CD8-positive, alpha-beta memory T cell (primary cell): ENCODE results near the gene CTBP1. TPM values are rescaled to one million over a fixed set of nuclear protein-coding genes. Genes with fewer than 3 reads are reported as not detected.
"Not testable (repeated sequence)": the region's sequence is repeated elsewhere in the genome, so short reads cannot be mapped to it uniquely, and the experiment has no call there.

Source experiments
- CTCF ChIA-PET: fragments of 350-600 bp; sonication (Branson Sonifier 250); formaldehyde crosslinking; loops from one replicate; lab custom pipeline; 2021; ENCODE audit warnings: antibody characterized with exemption; lab: Charles Lee
- POLR2A ChIA-PET: fragments of 350-600 bp; sonication (Branson Sonifier 250); formaldehyde crosslinking; loops from one replicate; lab custom pipeline; 2021; ENCODE audit warnings: antibody characterized with exemption; lab: Charles Lee
- DNase-seq, 5 donors: peaks; one replicate each; pipeline versions ENCODE4 v3.0.0 to v3.0.0-alpha.2; 2020 to 2022; ENCODE audit warnings: mixed read lengths in 1 of 5
- H3K27ac ChIP-seq: one replicate; pipeline ENCODE4 v1.7.0; 2013; ENCODE audit warnings: low read depth, mild to moderate bottlenecking, low read length, moderate library complexity
- H3K27me3 ChIP-seq: 2 replicates; pipeline ENCODE4 v1.7.0; 2013; ENCODE audit warnings: low read length, mild to moderate bottlenecking; ENCODE audit not compliant: insufficient read depth, poor library complexity, severe bottlenecking
- H3K36me3 ChIP-seq: 2 replicates; pipeline ENCODE4 v1.7.0; 2013; ENCODE audit warnings: mild to moderate bottlenecking, low read length, moderate library complexity; ENCODE audit not compliant: insufficient read depth
- H3K4me1 ChIP-seq: 2 replicates; pipeline ENCODE4 v1.7.0; 2013; ENCODE audit warnings: mild to moderate bottlenecking, low read length, moderate library complexity; ENCODE audit not compliant: insufficient read depth
- H3K4me3 ChIP-seq: 2 replicates; pipeline ENCODE4 v1.7.0; 2013; ENCODE audit warnings: mild to moderate bottlenecking, low read length
- H3K9me3 ChIP-seq: 2 replicates; pipeline ENCODE4 v1.7.0; 2013; ENCODE audit warnings: mild to moderate bottlenecking, low read length
- H3K27ac Mint-ChIP-seq, 8 donors: one replicate each; pipeline ENCODE4 v1.8.0; 2020 to 2021; ENCODE audit warnings: mixed read lengths in 8 of 8, mild to moderate bottlenecking in 6 of 8, inconsistent platforms in 3 of 8, moderate library complexity in 3 of 8
- H3K27me3 Mint-ChIP-seq, 2 donors: one replicate each; pipeline ENCODE4 v1.8.0; 2020 to 2021; ENCODE audit warnings: mixed read lengths in 2 of 2, mild to moderate bottlenecking in 1 of 2, moderate library complexity in 1 of 2
- H3K36me3 Mint-ChIP-seq, 3 donors: one replicate each; pipeline ENCODE4 v1.8.0; 2020 to 2021; ENCODE audit warnings: mixed read lengths in 3 of 3, inconsistent platforms in 1 of 3, mild to moderate bottlenecking in 1 of 3
- H3K4me1 Mint-ChIP-seq, 3 donors: one replicate each; pipeline ENCODE4 v1.8.0; 2020 to 2021; ENCODE audit warnings: mixed read lengths in 3 of 3, inconsistent platforms in 1 of 3, mild to moderate bottlenecking in 1 of 3
- H3K4me3 Mint-ChIP-seq, 7 donors: one replicate each; pipeline ENCODE4 v1.8.0; 2020 to 2021; ENCODE audit warnings: mixed read lengths in 7 of 7, mild to moderate bottlenecking in 6 of 7, moderate library complexity in 4 of 7, inconsistent platforms in 2 of 7
- H3K9me3 Mint-ChIP-seq, 5 donors: one replicate each; pipeline ENCODE4 v1.8.0; 2020 to 2022; ENCODE audit warnings: mixed read lengths in 5 of 5, mild to moderate bottlenecking in 3 of 5, moderate library complexity in 2 of 5, inconsistent platforms in 1 of 5
- polyA plus RNA-seq: library from polyadenylated mRNA; unstranded; fragments of 300-500 nt; fragmentation: Illumina TruSeq; gene quantifications from one replicate; pipeline ENCODE4 v1.2.3, GENCODE V29; 2021
- total RNA-seq, 2 experiments: library from RNA; stranded (reverse); gene quantifications; one replicate each; pipeline ENCODE4 v1.2.3, GENCODE V29; 2021

The CTBP1 gene
- total and polyA plus RNA-seq, 3 experiments from 2014 or later: 88.1 to 149 (median 139) TPM

DNA sequence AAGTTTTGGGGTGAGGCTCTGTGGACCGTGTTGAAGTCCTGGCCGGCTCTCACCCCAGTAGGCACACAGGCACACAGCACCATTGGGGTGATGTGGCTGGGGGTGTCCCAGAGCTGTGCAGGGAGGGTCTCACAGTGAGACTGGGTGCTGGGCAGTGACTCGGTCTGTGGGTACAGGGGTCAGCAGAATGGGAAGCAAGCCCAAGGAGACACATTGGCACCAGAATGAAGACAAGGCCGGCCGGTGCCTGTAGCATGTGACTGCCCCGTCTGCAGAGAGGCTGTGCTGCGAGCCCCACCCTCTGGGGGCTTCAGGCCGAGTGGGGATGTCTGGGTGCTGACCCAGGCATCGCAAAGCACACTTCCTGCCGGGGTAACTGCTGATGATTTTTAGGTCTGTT, 46.0 kb upstream of the CTBP1 start:
- H3K4me3 ChIP-seq: no peak overlapping the region
- H3K9me3 ChIP-seq: no peaks in the 10 kb centered on the region
- Mint-ChIP-seq H3K4me1 (peaks cover 59 to 82% (median 69%) of the 10 kb centered on the region in 3 donors), H3K36me3 (peaks cover 0 to 49% (median under 1%) of the 10 kb centered on the region in 3 donors), H3K4me3 (peak overlapping the region in 2 of 7 donors; percentile 37 to 40), H3K27ac (peak overlapping the region in 4 of 8 donors; percentile 41 to 67 (median 60)), H3K9me3 (no peaks in the 10 kb centered on the region), H3K27me3 (peaks cover 0 to 1% of the 10 kb centered on the region in 2 donors)
- DNase-seq: no peak
- ChIA-PET POLR2A (interaction anchor here (0.7 kb wide), 1 partner anchor 9 kb away, joined by 3 read pairs; no protein-coding TSS in a partner anchor), CTCF (no interaction called here)
- no peaks in the 10 kb centered on the region for H3K27me3 ChIP-seq
- H3K27ac ChIP-seq: no peak overlapping the region
- peaks cover 9% of the 10 kb centered on the region for H3K36me3 ChIP-seq
- peaks cover 45% of the 10 kb centered on the region for H3K4me1 ChIP-seq

DNA sequence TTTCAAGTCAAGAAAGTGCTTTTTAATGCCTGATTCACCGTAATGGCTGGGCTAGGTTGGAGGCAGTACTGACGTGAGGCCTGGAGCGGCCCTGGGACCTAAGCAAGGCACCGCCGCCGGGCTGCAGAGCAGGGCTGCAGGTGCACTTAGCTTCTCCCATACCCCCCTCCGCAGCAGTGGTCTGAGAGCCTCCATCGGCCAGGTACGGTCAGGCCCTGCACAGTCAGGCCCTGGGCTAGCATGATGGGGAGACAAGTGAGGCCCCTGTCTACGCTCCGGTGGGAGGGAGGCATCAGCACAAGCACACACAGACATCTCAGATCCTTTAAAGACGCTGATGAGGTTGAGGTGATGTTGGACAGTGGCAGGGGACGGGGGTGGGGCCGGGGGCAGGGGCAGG, 45.5 kb upstream of the CTBP1 start:
- H3K4me1 Mint-ChIP-seq: peaks cover 55 to 77% (median 64%) of the 10 kb centered on the region in 3 donors
- H3K4me3 Mint-ChIP-seq: no peak overlapping the region

DNA sequence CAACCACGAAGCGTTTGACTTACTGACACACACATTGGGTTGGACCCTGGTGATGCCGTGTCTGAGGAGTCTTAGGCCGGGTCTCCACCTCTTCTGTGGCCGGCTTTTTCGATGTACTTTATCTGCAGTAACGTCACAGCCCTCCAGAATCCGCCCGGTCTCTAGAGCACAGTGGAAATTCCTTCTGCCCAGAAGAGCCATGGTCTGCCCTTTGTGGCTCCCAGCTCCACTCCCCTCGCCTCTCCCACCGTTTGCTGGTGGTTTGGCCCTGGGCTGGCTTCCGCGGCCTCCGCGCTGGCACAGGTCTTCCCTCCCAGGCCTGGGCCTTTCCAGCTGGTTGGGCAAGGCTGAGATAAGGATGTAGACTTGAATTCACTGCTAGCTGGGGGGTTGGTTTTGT, 45.1 kb upstream of the CTBP1 start:
- Mint-ChIP-seq H3K36me3 (peaks cover 0 to 40% (median 0%) of the 10 kb centered on the region in 3 donors), H3K4me1 (peaks cover 52 to 73% (median 61%) of the 10 kb centered on the region in 3 donors), H3K4me3 (peak overlapping the region in 4 of 7 donors; percentile 32 to 78 (median 56)), H3K9me3 (no peaks in the 10 kb centered on the region), H3K27me3 (peaks cover 0 to 1% of the 10 kb centered on the region in 2 donors), H3K27ac (peak overlapping the region in 5 of 8 donors; percentile 38 to 89 (median 75))
- ChIA-PET CTCF (no interaction called here), POLR2A (no interaction called here)
- no peak for DNase-seq
- Histone ChIP-seq H3K36me3 (peaks cover 5% of the 10 kb centered on the region), H3K27me3 (no peaks in the 10 kb centered on the region), H3K27ac (no peak overlapping the region), H3K4me3 (no peak overlapping the region), H3K4me1 (peaks cover 45% of the 10 kb centered on the region), H3K9me3 (no peaks in the 10 kb centered on the region)

More for the DNA sequence above, 45.5 kb upstream of the CTBP1 start:
- H3K9me3 Mint-ChIP-seq: no peaks in the 10 kb centered on the region
- peaks cover 0 to 45% (median 0%) of the 10 kb centered on the region in 3 donors for H3K36me3 Mint-ChIP-seq
- Histone ChIP-seq H3K27me3 (no peaks in the 10 kb centered on the region), H3K27ac (no peak overlapping the region), H3K4me1 (peaks cover 45% of the 10 kb centered on the region), H3K4me3 (no peak overlapping the region), H3K9me3 (no peaks in the 10 kb centered on the region), H3K36me3 (peaks cover 6% of the 10 kb centered on the region)
- DNase-seq: no peak
- H3K27ac Mint-ChIP-seq: peak overlapping the region in 1 of 8 donors; percentile 89
- ChIA-PET POLR2A (no interaction called here), CTCF (no interaction called here)
- peaks cover 0 to 1% of the 10 kb centered on the region in 2 donors for H3K27me3 Mint-ChIP-seq

DNA sequence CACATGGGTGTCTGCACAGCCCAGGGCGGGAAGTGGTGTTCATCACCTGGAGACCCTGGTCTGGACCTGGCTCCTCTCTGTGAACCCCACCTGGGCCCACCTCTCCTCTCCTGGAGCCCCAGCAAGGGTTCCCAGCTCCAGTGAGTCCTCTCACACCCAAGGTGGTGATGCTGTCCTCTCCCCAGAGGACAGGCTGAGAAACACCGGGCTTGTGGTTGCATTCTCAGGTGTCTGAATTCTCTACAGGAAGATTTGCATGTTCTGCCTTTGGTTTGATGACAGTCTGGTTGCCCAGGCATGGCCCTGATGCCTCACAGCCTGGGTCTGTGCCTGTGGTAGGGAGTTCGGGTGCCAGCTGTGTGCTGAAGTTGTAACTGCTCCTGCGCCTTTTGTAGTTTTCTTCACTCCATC, 44.6 kb upstream of the CTBP1 start:
- H3K4me1 Mint-ChIP-seq: peaks cover 51 to 74% (median 64%) of the 10 kb centered on the region in 3 donors
- POLR2A ChIA-PET: no interaction called here
- no peaks in the 10 kb centered on the region for H3K27me3 ChIP-seq
- no peaks in the 10 kb centered on the region for H3K9me3 ChIP-seq
- no peaks in the 10 kb centered on the region for H3K9me3 Mint-ChIP-seq
- H3K27ac ChIP-seq: no peak overlapping the region
- CTCF ChIA-PET: no interaction called here
- H3K27ac Mint-ChIP-seq: peak overlapping the region in 5 of 8 donors; percentile 38 to 89 (median 75)
- H3K4me3 Mint-ChIP-seq: peak overlapping the region in 4 of 7 donors; percentile 32 to 78 (median 56)
- peaks cover 0 to under 1% of the 10 kb centered on the region in 2 donors for H3K27me3 Mint-ChIP-seq
- H3K36me3 Mint-ChIP-seq: peaks cover 0 to 38% (median 0%) of the 10 kb centered on the region in 3 donors
- no peak overlapping the region for H3K4me3 ChIP-seq
- DNase-seq: no peak
- peaks cover 5% of the 10 kb centered on the region for H3K36me3 ChIP-seq
- H3K4me1 ChIP-seq: peaks cover 45% of the 10 kb centered on the region

DNA sequence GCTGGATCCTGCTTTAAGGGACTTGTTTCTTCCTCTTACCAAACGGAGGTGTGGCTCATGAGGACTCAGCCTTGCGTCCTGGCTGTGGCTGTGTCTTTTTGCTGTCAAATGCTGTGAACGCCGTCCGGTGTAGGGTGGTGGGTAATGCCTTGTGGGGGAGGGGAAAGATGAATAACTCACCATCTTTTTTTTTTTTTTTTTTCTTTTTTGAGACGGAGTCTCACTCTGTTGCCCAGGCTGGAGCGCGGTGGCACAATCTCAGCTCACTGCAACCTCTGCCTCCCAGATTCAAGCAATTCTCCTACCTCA, 43.7 kb upstream of the CTBP1 start:
- H3K27me3 ChIP-seq, H3K9me3 ChIP-seq, DNase-seq, H3K9me3 Mint-ChIP-seq, H3K27ac ChIP-seq, POLR2A ChIA-PET, H3K4me3 ChIP-seq, H3K27me3 Mint-ChIP-seq, H3K36me3 ChIP-seq, CTCF ChIA-PET: not testable (repeated sequence)
- H3K4me1 Mint-ChIP-seq: peaks cover 44 to 69% (median 60%) of the 10 kb centered on the region in 3 donors
- peaks cover 0 to 29% (median 0%) of the 10 kb centered on the region in 3 donors for H3K36me3 Mint-ChIP-seq
- H3K4me3 Mint-ChIP-seq: peak overlapping the region in 4 of 7 donors; percentile 29 to 89 (median 55)
- H3K27ac Mint-ChIP-seq: peak overlapping the region in 6 of 8 donors; percentile 14 to 98 (median 94)
- peaks cover 45% of the 10 kb centered on the region for H3K4me1 ChIP-seq

DNA sequence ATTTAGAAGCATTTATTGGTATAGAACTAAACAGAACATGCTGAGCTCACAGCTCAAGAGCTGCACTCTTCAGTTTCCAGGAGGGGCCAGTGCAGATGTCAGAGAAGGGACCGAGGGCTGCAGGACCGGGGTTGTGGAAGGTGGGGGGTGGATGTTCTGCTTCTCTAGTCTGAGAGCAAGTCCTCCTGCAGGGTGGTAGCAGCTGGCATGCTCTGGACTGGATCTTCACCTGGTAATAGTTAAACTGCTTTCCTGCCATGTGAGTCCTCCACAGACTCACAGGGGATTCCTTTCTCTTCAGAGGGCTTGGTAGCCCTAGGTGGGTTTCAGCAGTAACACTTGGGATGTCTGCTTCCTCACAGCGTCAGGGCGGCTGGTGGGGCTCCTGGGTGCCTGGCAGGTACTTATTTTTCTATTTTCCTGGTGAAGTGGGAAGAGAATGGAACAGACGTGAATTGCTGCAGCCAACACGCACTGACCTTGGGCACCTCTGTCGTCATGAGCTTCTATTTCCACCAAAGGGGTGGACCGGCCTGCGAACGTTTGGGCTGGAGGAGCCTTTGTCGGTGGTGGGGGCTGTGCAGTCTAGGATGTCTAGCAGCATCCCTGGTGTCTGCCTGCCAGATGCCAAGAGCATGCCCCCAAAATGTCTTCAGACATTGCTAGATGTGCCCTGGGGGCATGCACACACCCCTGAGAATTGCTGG, 43.2 kb upstream of the CTBP1 start:
- Mint-ChIP-seq H3K4me3 (peak overlapping the region; percentile 89 to 99 (median 92)), H3K27me3 (no peaks in the 10 kb centered on the region), H3K27ac (peak overlapping the region; percentile 14 to 98 (median 94)), H3K9me3 (no peaks in the 10 kb centered on the region), H3K4me1 (peaks cover 40 to 65% (median 57%) of the 10 kb centered on the region in 3 donors), H3K36me3 (peaks cover 0 to 24% (median 0%) of the 10 kb centered on the region in 3 donors)
- no peaks in the 10 kb centered on the region for H3K9me3 ChIP-seq
- H3K27ac ChIP-seq: no peak overlapping the region
- CTCF ChIA-PET: no interaction called here
- POLR2A ChIA-PET: no interaction called here
- no peaks in the 10 kb centered on the region for H3K36me3 ChIP-seq
- H3K27me3 ChIP-seq: no peaks in the 10 kb centered on the region
- DNase-seq: no peak
- H3K4me3 ChIP-seq: no peak overlapping the region
- peaks cover 45% of the 10 kb centered on the region for H3K4me1 ChIP-seq

DNA sequence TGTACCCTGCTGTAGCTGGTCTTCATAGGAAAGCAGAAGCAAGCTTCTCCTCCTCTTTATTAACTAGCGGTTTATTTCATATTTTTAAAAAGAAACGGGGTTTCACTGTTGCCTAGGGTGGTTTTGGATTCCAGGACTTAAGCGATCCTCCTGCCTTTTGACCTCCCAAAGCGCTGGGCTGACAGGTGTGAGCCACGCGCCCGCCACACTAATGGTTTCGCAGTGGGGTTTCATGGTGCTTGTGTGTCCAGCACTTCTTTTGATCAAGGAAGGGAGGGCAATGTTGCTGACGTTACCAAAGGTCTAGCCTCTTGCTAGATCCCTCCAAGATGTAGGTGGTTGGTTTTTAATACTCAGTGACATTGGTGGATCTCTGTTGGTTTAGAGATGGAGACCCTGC, 42.2 kb upstream of the CTBP1 start:
- Mint-ChIP-seq H3K4me1 (peaks cover 35 to 56% (median 51%) of the 10 kb centered on the region in 3 donors), H3K9me3 (no peaks in the 10 kb centered on the region), H3K27ac (peak overlapping the region; percentile 91 to 98 (median 95)), H3K4me3 (peak overlapping the region; percentile 89 to 99 (median 92)), H3K27me3 (peaks cover 0 to 4% of the 10 kb centered on the region in 2 donors), H3K36me3 (peaks cover 0 to 15% (median 0%) of the 10 kb centered on the region in 3 donors)
- peaks cover 45% of the 10 kb centered on the region for H3K4me1 ChIP-seq
- peak overlapping the region; percentile 88 for H3K4me3 ChIP-seq
- POLR2A ChIA-PET: interaction anchor here (2.3 to 2.4 kb wide), 2 partner anchors 19 to 42 kb away, joined by 11 to 15 read pairs; partner anchors contain the start of gene CTBP1
- H3K9me3 ChIP-seq: no peaks in the 10 kb centered on the region
- CTCF ChIA-PET: interaction anchor here (1.6 kb wide), 1 partner anchor 315 kb away, joined by 5 read pairs; no protein-coding TSS in a partner anchor
- peak overlapping the region; percentile 80 for H3K27ac ChIP-seq
- H3K27me3 ChIP-seq: no peaks in the 10 kb centered on the region
- no peaks in the 10 kb centered on the region for H3K36me3 ChIP-seq
- no peak for DNase-seq
